ENCODE results near the gene TNS3.

The TNS3 gene

DNA sequence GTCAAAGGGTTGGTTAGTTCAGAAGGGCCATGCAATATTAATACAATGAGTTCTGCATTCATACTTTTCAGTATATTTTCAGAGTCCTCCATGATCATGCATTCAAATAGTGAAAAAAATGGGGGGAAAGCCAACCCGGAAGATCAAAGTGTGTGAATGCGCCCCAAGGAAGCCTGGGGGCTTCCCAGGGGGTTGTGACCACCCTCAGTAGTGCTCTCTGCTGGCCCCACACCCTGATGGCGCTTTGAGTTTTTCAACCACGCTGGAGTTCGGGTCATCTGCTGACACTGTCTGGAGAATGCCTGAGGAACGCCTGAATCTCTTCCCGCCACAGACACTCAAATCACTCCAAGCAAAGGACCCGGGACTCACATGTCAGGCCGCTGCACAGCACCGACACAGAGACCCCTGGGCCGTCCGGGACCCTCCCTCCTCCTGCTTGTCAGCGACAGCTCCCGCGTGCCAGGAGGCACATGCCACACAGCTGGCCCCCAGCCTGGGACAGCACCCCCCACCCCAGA is 1.0 kb downstream of the TNS3 start:
- no peaks in the 10 kb centered on the region for H4K20me1 ChIP-seq
- peaks cover 0 to 11% (median 6%) of the 10 kb centered on the region in 11 experiments; a peak in 10 of 22 replicates for H3K9me3 ChIP-seq (replicated peaks in 1 of 11)
- peaks cover 52 to 84% (median 61%) of the 10 kb centered on the region in 10 experiments for H3K4me1 ChIP-seq
- peak overlapping the region; percentile 86 to 99 (median 96) for H3K4me2 ChIP-seq
- H3K9ac ChIP-seq: peak overlapping the region; percentile 84 to 94 (median 91)
- peaks cover 8 to 41% (median 36%) of the 10 kb centered on the region in 11 experiments; a peak in 21 of 22 replicates for H3K27me3 ChIP-seq
- peak overlapping the region; percentile 79 to 92 (median 84) for H3K4me3 ChIP-seq
- H3K27ac ChIP-seq: peak overlapping the region; percentile 81 to 96 (median 88); a peak in 20 of 22 replicates
- peaks cover 0 to 9% (median 0%) of the 10 kb centered on the region in 11 experiments; a peak in 2 of 22 replicates for H3K36me3 ChIP-seq
- no peak for TF ChIP-seq Cebpa-rat (IDR thresholded peaks at IDR 0.05)

DNA sequence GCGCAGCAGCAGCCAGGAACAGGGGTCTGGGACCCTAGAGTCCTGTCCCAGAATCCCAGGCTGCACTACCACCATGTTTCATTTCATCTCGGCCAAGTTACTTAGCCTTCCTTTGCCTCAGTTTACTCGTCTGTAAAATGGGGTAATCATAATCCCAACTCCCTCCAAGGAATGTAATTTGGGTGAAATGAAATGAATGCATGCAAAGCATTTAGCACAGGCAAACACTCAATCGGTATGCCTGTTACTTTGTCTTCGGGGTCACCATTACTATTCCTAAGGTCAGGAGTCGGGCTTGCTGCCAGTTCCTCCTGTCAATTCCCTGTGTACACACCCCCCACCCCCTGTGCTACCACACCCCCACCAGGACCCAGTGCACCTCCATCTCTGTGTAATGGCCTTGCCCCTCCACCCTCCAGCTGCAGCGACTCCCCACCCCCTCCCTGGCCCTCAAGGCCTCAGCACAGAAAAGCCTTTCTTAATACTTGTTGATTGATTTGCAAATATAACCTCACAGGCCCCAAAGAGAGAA is 1.7 kb downstream of the TNS3 start:
- Histone ChIP-seq H3K27ac (peak overlapping the region in 9 of 11 experiments; percentile 85 to 97 (median 93); a peak in 15 of 22 replicates), H3K4me3 (peak overlapping the region; percentile 79 to 92 (median 84); a peak in 17 of 20 replicates), H3K4me1 (peaks cover 59 to 84% (median 67%) of the 10 kb centered on the region in 10 experiments), H3K9me3 (replicated peaks in 1 of 11) (peaks cover 0 to 11% (median 2%) of the 10 kb centered on the region in 11 experiments; a peak in 13 of 22 replicates), H3K4me2 (peak overlapping the region; percentile 86 to 99 (median 96)), H4K20me1 (no peaks in the 10 kb centered on the region), H3K27me3 (peaks cover 8 to 41% (median 36%) of the 10 kb centered on the region in 11 experiments; a peak in 21 of 22 replicates), H3K36me3 (peaks cover 0 to 13% (median 0%) of the 10 kb centered on the region in 11 experiments; a peak in 2 of 22 replicates), H3K9ac (peak overlapping the region; percentile 84 to 94 (median 91); a peak in 16 of 22 replicates)
- TF ChIP-seq Cebpa-rat (IDR thresholded peaks at IDR 0.05): no peak

DNA sequence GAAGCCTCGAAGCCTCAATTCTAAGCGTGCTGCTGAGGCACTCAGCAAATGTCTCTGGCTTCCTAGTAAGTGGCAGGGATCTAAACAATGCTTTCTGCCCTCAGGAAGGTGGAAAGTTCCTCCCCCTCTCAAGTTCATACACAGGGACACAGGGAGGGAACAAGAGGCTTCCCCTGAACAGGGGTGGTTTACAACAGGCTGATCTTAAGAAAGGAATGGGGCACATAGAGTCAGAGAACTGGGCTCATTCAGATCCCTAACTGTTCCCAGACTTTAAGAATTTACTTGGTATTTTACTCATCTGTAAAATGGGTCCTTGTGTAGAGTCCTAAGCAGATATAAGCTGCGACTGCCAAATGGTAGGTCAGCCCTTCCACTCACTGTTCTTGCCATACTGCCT is 2.5 kb downstream of the TNS3 start:
- Histone ChIP-seq H3K9me3 (replicated peaks in 1 of 11) (peaks cover 0 to 12% (median 4%) of the 10 kb centered on the region in 11 experiments; a peak in 8 of 22 replicates), H3K4me2 (peak overlapping the region; percentile 86 to 99 (median 96)), H3K4me1 (peaks cover 66 to 86% (median 72%) of the 10 kb centered on the region in 10 experiments), H4K20me1 (no peaks in the 10 kb centered on the region), H3K27ac (peak overlapping the region; percentile 63 to 97 (median 93)), H3K9ac (peak overlapping the region; percentile 77 to 94 (median 88); a peak in 21 of 22 replicates), H3K36me3 (peaks cover 0 to 13% (median 0%) of the 10 kb centered on the region in 11 experiments; a peak in 2 of 22 replicates), H3K27me3 (peaks cover 8 to 40% (median 36%) of the 10 kb centered on the region in 11 experiments; a peak in 21 of 22 replicates), H3K4me3 (peak overlapping the region in 9 of 10 experiments; percentile 5 to 92 (median 84); a peak in 12 of 20 replicates)
- no peak for TF ChIP-seq Cebpa-rat (IDR thresholded peaks at IDR 0.05)

DNA sequence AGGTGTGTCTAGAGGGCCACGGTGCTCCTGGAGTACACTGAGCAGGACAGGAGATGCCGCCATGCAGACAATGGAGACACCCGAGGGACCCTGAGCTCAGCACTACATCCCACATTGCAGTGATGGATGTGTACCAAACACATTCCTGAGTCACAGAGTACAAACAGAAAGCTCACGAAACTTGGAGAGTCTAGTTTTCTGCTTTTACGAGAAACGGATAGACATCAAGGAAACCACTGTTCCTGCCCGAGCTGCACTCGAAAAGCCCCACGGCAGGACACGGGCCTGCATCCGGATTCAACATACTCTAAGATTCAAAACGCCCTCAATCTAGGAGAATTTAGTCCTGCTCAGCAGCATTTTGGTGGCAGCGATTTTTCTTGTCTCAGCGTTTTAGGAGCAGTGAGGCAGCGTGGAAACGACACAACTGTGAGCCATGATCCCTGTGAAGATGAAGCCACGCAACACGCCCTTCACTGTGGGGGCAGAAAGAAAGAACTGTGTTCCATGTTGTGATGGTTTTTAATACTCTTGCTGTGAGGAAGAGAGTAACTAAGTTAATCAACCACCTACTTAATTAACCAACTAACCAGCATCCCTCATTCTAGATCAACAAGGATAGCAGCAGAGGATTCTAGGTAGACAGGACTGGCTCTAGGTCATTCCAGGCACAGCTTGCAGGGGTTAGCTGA is 3.2 kb downstream of the TNS3 start:
- peaks cover 73 to 86% (median 79%) of the 10 kb centered on the region in 10 experiments for H3K4me1 ChIP-seq
- TF ChIP-seq Cebpa-rat (IDR thresholded peaks at IDR 0.05): no peak
- H3K4me2 ChIP-seq: peak overlapping the region; percentile 86 to 99 (median 96)
- H3K9me3 ChIP-seq (replicated peaks in 1 of 11): peaks cover 0 to 12% (median 4%) of the 10 kb centered on the region in 11 experiments; a peak in 8 of 22 replicates
- peaks cover 8 to 36% (median 33%) of the 10 kb centered on the region in 11 experiments; a peak in 21 of 22 replicates for H3K27me3 ChIP-seq
- H4K20me1 ChIP-seq: no peaks in the 10 kb centered on the region
- H3K9ac ChIP-seq: peak overlapping the region; percentile 77 to 94 (median 88)
- peaks cover 0 to 13% (median 0%) of the 10 kb centered on the region in 11 experiments; a peak in 2 of 22 replicates for H3K36me3 ChIP-seq
- peak overlapping the region; percentile 63 to 97 (median 93) for H3K27ac ChIP-seq
- H3K4me3 ChIP-seq: peak overlapping the region; percentile 5 to 92 (median 68); a peak in 13 of 20 replicates

DNA sequence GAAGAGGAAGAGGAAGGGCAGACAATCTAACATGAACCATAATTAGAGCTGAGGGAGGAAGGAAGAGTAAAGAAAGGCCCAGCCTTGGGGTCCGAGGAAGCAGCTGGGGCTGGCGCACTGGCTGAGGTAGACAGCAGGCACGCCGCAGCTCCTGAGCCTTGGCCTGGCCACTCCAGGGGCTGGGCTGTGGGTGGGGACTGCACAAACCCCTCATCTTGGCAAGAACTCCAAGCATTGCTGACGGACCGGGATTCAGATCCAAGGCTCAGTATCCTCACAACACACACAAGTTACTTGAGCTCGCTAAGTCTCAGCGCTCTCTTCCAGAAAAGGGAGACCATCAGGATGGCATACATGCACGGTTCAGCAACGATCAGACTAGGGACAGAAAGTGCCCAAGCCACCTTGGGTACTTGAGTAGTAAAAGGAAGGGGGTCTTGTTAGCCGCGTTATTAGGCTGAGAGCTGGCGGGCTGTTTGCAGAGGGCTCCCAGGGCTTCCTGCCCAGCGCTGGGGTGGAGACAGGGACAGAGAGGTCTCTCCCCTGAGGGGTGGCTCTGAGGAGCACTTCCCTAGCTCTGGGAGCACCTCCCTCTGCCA is 4.5 kb downstream of the TNS3 start:
- Histone ChIP-seq H3K27me3 (peaks cover 2 to 23% (median 20%) of the 10 kb centered on the region in 11 experiments; a peak in 21 of 22 replicates), H4K20me1 (no peaks in the 10 kb centered on the region), H3K4me1 (peaks cover 79 to 91% (median 87%) of the 10 kb centered on the region in 10 experiments), H3K4me3 (peak overlapping the region; percentile 28 to 92 (median 50); a peak in 18 of 20 replicates), H3K9ac (peak overlapping the region; percentile 66 to 94 (median 88); a peak in 21 of 22 replicates), H3K9me3 (replicated peaks in 1 of 11) (peaks cover 0 to 12% (median 4%) of the 10 kb centered on the region in 11 experiments; a peak in 8 of 22 replicates), H3K27ac (peak overlapping the region; percentile 63 to 97 (median 93); a peak in 21 of 22 replicates), H3K36me3 (peaks cover 0 to 13% (median 0%) of the 10 kb centered on the region in 11 experiments; a peak in 3 of 22 replicates), H3K4me2 (peak overlapping the region; percentile 86 to 99 (median 96))
- no peak for TF ChIP-seq Cebpa-rat (IDR thresholded peaks at IDR 0.05)

DNA sequence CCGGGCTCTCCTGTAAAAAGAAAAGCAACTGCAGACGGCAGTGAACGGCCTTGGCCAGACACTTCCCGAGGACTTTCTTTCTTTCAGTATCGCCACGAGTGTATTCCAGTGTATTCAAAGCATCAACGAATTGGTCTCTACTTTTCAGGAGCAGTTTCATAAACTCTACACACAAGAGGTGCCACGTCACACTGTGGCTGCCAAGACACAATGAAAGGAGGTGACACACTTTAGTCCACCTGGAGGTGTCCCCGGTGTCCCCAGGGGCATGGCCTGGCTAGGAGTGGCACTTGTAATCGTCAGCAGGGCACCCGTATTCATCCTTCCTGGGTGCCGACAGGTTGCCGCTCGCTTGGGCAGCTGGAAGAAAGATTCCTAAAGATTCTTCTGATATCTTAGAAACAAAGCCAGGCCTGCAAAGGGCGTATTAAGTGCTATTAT is 5.0 kb downstream of the TNS3 start:
- H3K4me1 ChIP-seq: peaks cover 81 to 92% (median 88%) of the 10 kb centered on the region in 10 experiments
- peak overlapping the region; percentile 28 to 92 (median 50) for H3K4me3 ChIP-seq
- H3K27ac ChIP-seq: peak overlapping the region; percentile 63 to 97 (median 93); a peak in 21 of 22 replicates
- no peak for TF ChIP-seq Cebpa-rat (IDR thresholded peaks at IDR 0.05)
- peaks cover 0 to 13% (median 0%) of the 10 kb centered on the region in 11 experiments; a peak in 3 of 22 replicates for H3K36me3 ChIP-seq
- no peaks in the 10 kb centered on the region for H4K20me1 ChIP-seq
- H3K9me3 ChIP-seq (replicated peaks in 1 of 11): peaks cover 0 to 12% (median 4%) of the 10 kb centered on the region in 11 experiments; a peak in 8 of 22 replicates
- peak overlapping the region; percentile 86 to 99 (median 96) for H3K4me2 ChIP-seq
- H3K9ac ChIP-seq: peak overlapping the region; percentile 66 to 94 (median 88); a peak in 21 of 22 replicates
- H3K27me3 ChIP-seq: peaks cover 0 to 18% (median 14%) of the 10 kb centered on the region in 11 experiments; a peak in 16 of 22 replicates

DNA sequence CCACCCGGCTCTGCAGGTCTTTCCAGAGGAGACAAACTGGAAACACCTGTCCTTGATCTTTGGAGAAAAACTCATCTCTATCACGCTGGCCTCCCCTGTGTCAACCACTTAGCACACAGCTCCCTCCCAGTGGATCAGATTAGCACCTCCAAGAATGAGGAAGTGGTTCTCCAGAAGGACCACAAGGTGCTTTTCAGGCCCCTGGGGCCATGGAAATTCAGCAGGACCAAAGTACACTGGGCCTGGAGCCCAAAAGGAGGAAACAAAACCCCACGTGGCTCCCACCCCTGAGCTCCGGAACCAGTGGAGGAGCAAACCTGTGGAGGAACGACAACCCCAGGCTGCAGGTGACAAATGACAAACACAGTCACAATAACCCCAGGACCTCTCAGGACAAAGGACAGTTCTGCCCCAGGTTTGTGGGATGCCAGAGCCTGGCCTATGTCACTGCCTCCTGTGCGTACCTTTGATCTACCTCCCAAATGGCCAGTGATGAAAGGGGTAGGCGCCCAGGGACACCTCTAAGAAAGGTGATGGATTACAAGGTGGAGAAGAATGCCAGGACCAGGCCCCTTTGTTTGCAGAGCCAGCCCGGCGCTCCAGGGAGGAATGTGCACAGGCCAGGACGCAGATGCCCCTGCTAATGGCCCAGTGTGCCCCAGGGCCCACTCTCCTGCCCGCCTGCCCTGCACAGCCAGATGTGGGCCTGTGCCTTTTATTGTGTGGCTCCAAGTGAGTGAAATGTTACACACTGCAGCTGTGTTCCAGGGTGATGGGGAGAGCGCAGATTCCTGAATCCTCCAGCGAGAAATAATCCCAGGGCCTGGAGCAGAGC is 5.7 kb downstream of the TNS3 start:
- peak overlapping the region; percentile 28 to 92 (median 50) for H3K4me3 ChIP-seq

More for the DNA sequence above, 5.7 kb downstream of the TNS3 start:
- H3K27ac ChIP-seq: peak overlapping the region; percentile 63 to 97 (median 93); a peak in 21 of 22 replicates
- H3K4me1 ChIP-seq: peaks cover 87 to 98% (median 95%) of the 10 kb centered on the region in 10 experiments
- no peak for TF ChIP-seq Cebpa-rat (IDR thresholded peaks at IDR 0.05)
- H3K36me3 ChIP-seq: peaks cover 0 to 13% (median 0%) of the 10 kb centered on the region in 11 experiments; a peak in 3 of 22 replicates
- no peaks in the 10 kb centered on the region for H4K20me1 ChIP-seq
- peak overlapping the region; percentile 66 to 94 (median 88); a peak in 21 of 22 replicates for H3K9ac ChIP-seq
- H3K9me3 ChIP-seq (replicated peaks in 1 of 11): peaks cover 0 to 12% (median 4%) of the 10 kb centered on the region in 11 experiments; a peak in 8 of 22 replicates
- peaks cover 0 to 11% (median 8%) of the 10 kb centered on the region in 11 experiments; a peak in 15 of 22 replicates for H3K27me3 ChIP-seq
- peak overlapping the region; percentile 86 to 99 (median 96) for H3K4me2 ChIP-seq
